GM21786 (cell line): ENCODE measurements around the gene OLFM2.
"Not testable (repeated sequence)": the region's sequence is repeated elsewhere in the genome, so short reads cannot be mapped to it uniquely, and the experiment has no call there.

Source experiments
- ATAC-seq: cut with Tn5 transposase; IDR thresholded peaks from one replicate; pipeline ENCODE4 v1.9.1; 2021; ENCODE audit not compliant: unreplicated experiment

OLFM2 gene

DNA sequence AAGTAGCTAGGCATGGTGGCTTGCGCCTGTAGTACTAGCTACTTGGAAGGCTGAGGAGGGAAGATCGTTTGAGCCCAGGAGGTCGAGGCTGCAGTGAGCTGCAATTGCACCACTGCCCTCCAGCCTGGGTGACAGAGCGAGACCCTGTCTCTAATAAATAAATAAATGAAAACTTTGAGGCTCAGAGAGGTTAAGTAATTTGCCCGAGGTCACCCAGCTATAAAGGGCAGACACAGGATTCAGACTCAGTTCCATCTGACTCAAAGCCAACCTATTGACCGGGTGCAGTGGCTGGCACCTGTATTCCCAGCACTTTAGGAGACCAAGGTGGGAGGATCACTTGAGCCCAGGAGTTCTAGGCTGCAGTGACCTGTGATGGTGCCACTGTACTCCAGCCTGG lies 7.4 kb upstream of the OLFM2 start:
- no peak for ATAC-seq

DNA sequence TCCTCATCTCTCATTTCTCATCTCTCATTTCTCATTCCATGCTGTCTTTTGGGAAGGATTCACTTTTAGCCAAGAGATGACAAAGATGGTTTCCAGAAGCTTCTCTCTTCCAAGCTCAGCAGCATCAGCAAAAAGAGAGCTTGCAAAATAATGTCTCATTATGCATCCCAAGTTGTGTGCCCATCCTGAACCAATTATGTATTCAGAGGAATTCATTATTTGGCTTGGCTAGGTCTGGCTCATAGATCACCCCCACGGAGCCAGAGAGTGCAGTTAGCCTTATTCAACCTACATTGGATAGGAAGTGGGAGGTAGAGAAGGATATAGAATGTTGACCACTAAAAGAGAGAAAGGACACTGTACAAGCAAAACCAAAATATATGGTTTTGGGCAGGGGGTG lies 5.4 kb upstream of the OLFM2 start:
- ATAC-seq, result no peak

DNA sequence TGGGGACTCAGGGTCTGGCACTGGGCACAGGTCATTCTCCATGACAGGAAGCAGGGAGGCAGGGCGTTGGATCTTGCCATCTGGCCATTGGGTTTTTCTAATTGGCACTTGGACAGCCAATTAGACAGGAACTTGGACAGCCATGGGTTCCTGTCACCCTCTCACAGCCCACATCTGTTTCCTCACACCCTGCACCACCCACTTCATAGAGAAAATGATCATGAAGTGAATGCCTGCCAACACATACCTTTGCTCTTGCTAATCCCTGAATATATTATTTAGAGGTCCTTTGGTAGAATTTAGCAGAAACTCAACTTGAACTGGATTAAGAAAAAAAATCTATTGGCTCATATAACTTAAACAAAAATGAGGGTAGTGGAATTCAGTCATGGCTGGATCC lies 4.9 kb upstream of the OLFM2 start:
- no peak for ATAC-seq

DNA sequence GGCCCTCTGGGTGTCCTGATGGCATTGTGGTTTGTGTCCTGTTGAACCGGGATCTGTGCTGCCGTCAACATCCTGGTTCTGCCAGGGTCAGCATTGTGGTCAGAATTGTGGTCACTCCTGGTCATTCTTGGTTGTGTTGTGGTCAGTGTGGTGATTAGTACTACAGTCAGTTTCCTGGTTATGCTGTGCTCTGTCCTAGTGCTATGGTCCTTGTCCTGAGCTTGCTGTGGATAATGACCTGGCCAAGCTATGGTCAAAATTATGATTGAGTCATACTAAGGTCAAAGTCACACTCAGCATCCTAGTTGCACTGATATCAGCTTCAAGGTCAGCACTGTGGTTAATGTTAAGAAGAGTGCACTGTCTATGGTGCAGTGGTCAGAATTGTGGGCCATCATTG lies 4.5 kb upstream of the OLFM2 start:
- ATAC-seq, result no peak

DNA sequence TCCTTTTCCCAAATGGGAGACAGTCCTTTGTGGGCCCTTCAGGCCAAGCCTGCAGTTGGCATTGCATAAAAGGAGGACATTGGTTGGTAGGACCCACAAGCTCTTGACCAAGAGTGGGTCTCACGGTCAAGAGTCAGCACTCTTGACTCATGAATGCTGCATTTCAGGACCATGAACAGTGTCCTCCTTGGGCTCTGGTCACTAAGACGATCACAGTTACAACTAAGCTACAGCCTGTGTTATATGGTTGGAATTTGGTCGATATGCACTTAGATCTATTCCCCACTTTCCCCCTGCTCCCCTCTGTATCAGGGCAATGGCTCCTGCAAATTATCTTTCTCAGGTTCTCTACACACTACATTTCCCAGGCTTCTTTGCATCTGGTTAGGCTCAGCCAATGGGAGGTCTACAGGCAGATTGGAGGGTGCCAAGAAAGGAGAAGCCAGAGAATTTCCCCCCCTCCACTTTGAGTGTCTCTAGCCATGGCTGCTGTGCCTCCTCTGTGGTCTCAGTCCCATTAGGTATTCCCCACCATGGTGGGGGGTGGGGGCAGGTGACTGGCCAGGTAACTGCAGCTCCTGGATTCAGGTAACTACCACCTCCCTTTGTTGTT lies 3.1 kb upstream of the OLFM2 start:
- ATAC-seq, result no peak

DNA sequence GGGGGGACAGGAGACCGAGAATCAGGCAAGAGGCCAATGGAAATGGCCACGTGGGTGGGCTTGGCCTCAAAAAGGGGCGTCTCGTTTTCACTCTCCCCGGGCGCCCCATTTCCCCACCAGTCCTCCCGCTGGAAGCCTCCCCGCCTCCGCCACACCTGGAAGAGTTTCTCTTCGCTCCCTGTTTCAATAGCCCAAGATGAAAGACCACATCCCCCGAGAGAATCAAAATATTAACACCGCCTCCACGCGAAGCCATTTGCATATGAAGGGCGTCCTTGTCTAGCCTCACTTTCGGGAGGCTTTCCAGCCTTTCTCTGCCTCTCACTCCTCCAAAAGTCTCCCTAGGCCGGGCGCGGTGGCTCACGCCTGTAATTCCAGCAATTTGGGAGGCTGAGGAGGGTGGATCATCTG lies 691 bp upstream of the OLFM2 start:
- ATAC-seq, result no peak

DNA sequence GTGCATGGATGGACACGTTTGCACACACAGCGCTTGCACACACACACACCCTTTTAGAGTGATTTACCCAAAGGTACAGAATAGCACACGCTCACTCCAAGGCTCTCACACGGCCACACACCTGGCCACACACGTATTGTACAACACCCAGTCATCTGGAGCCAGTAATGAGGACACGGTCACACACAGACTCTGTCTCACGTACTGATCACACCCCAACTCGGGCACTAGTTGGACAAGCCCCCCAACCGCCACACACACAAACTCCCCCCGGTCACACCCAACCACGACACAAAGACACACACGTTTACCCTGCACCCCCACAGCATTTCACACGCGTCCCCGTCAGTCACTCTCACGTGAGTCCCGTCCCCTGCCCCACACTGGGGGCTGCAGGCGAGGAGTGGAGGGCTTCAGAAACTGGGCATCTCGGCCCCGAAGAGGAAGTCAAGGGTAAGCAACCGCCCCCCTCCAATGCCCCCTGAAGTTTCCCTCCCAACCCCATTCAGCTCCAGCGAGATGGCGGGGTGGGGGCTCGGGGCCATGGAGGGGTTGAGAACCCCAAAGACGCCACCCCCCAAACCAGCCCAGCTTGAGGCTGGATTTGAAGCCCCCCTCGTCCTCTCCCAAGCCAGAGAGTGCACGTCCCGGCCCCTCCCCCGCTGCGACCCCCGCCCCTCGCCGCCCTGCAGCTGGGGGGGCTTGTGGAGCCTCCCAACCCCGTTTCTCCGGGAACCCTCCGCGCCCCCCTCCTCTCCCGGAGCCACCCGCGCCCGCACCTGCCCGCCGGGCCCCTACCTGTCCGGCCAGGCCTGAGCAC lies 599 bp downstream of the OLFM2 start:
- no peak for ATAC-seq

DNA sequence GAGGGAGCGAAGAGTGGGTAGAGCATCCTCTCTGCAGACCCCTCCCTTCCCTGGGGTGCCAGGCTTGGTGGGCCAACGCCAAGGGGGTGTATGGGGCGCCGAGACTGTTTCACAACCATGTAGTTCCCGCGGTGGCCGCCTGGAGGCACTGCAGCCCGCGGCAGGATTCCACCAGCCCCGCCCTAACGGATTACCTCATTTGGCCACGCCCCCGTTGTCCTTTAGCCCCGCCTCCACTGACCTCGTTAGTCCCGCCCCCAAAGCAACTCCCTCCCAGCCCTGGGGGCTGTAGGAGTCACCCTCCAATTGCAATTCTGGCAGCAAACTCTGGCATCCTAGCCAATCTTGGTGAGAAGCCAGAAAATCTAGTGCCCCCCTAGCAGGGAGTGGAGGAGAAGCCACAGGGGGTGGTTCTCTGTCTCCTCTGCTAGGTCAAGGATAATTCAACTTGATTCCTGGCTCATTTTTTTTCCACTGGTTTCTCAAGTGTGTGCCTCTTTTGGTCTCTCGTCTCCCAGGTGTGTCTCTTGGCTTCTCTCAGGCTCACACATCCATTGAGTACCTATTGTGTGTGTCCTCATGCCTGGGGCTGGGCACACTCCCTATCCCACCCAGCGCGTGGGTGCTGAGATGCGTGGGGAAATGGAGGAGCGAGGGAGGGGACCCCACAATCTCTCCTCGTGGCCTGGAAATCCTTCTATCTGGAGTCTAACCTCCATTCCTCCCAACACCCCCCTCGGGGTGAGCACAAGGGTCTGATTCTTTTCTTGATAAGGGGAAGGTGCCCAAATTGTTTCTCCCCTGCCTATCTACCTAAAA lies 2.0 kb downstream of the OLFM2 start:
- ATAC-seq, result no peak

DNA sequence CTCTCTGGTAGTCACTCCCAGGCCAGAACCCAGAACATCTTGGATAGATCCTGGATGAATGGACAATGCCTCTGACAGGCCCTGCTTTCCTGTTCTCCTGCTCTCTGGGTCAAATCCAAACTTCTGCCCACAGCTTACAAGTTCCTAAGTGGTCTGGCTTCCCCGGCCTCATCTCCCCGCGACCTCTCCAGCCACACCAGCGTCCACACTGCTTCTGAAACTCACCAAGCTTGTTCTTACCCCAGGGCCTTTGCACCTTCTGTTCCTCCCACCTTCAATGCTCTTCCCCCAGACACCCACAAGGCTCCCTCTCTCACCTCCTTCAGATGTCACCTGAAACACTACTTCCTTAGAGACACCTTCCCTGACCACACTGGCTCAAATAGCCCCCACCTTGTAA lies 3.5 kb downstream of the OLFM2 start:
- ATAC-seq, result no peak

DNA sequence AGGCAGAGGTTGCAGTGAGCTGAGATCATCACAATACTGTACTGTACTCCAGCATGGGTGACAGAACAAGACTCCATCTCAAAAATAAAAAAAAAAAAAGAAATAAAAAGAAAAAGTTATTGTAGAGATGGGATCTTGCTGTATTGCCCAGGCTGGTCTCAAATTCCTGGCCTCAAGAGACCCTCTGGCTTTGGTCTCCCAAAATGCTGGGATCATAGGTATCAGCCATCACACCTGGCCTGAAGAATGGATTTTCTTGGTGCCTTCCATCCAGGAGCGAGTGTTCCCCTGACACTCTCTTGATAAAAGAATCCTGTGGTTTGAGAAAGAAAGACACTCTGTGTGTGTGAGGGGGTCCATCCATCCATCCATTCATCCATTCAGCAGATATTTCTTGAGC lies 4.7 kb downstream of the OLFM2 start:
- no peak for ATAC-seq

DNA sequence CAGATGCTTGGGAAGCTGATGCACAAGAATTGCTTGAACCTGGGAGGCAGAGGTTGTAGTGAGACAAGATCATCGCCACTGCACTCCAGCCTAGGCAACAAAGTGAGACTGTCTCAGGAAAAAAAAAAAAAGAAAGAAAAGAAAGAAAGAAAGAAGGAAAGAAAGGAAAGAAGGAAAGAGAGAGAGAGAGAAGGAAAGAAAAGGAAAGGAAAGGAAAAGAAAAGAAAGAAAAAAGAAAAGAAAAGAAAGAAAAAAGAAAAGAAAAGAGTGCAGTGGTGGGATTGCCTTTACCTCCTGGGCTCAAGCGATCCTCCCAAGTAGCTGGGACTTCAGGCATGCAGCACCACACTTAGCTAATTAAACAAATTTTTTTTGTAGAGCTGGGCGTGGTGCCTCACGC lies 12.9 kb downstream of the OLFM2 start:
- ATAC-seq, result no peak

DNA sequence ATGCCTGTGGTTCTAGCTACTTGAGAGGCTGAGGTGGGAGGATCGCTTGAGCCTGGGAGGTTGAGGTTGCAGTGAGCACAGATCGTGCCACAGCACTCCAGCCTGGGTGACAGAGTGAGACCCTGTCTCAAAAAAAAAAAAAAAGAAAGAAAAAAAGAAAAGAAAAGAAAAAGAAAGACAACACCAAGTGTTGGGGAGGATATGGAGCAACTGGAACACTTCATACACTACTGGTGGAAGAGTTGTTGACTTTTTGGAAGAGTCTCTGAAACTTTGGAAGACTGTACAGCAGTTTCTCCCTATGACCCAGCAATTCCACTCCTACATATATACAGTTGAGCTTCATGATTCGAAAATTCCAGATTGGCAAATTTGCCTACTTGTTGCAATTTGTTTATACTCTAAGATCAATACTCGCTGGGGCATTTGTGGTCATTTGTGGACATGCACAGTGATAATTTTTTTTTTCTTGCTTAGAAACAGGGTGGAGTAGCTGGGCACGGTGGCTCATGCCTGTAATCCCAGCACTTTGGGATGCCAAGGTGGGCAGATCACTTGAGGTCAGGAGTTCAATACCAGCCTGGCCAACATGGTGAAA lies 13.4 kb downstream of the OLFM2 start:
- not testable (repeated sequence) for ATAC-seq

DNA sequence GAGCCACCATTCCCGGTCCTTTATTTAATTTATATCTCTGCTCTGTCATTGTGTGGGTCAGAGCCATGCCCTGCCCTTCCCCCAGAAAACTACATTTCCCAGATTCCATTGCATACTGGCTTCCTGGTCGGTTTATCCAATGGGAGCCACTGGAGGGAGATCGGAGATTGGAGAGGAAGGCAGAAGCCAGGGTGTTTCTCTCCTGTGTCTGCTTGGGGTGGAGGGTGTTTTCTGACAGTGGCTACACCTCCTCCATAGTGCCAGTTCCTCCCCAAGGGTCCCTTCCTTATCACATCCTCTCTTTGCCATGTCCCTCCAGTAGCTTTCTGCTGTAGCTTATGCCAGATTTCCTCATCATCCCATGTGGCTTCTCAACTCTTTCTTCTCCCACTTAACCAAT lies 19.0 kb downstream of the OLFM2 start:
- no peak for ATAC-seq

DNA sequence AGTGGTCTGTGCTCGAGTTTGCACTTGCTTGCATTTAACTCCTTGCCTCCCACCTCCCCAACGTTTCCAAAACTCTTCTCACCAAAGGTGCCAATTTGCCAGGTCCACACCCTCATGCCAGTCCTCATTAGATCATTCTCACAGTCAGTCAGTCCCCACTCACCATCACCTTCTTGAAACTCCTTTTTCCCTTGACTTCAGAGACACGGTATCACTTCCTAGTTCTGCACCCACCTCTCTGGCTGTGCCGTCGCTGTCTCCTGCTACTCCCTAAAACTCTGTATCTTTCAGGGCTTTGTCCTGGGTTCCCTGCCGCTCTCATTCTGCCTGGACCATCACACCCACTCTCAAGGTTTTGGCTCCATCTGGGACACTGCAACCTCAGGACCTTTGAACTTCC lies 19.6 kb downstream of the OLFM2 start:
- no peak for ATAC-seq

DNA sequence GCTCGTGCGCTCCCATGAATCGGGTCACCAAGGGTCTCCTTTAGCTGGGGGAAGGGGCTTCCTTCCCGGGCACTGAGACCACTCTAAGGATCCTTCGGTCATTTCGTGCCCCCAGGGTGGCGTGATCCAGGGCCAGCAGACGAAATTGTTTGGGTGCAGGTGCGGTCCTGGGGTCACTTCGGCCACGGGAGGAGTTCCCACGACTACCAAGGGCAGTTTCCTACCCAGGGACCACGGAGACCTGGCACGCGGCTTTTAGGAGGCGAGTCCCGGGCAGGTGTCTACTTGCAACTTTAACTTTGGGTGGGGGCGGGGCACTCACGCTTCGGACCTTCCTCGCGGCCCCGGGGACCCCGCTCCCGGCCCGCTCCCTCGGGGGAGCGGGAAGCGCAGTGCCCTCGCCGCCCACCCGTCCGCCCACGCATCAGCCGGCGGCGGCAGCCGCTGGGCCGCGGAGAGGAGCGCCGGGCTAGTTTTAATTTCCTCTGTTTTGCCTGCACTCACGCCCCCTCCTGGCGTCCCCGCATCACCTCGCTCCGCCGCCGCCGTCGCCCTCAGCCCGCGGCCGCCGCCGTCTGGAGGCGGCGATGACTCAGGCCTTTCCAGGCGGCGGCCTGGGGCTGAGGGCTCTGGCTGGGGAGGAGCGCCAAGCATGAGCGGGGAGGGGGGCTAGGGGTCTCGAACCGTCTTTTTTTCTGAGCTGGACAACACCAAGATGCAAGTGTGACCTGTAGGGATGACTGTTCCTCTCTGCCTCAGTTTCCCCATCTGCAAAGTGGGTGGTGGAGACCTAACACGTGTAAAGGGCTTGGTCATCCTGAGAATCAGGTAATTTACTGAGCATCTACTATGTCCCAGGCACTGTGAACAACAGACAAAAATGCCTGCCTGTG lies 21.8 kb downstream of the OLFM2 start:
- no peak for ATAC-seq

DNA sequence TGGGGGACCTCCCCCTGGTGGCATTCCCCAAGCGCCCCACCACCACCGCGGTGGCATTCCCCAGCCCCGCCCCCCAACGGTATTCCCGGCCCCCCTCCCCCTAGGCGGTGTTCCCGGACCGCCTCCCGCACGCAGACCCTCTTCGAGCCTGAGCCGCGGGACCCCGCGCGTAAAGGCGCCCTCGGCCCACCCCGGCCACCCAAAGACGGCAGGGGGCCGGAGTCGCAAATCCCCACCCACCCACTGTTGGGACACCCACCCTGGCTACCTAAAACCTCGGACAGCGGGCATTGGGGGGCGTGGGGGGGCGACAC lies 22.4 kb downstream of the OLFM2 start:
- ATAC-seq, result no peak

DNA sequence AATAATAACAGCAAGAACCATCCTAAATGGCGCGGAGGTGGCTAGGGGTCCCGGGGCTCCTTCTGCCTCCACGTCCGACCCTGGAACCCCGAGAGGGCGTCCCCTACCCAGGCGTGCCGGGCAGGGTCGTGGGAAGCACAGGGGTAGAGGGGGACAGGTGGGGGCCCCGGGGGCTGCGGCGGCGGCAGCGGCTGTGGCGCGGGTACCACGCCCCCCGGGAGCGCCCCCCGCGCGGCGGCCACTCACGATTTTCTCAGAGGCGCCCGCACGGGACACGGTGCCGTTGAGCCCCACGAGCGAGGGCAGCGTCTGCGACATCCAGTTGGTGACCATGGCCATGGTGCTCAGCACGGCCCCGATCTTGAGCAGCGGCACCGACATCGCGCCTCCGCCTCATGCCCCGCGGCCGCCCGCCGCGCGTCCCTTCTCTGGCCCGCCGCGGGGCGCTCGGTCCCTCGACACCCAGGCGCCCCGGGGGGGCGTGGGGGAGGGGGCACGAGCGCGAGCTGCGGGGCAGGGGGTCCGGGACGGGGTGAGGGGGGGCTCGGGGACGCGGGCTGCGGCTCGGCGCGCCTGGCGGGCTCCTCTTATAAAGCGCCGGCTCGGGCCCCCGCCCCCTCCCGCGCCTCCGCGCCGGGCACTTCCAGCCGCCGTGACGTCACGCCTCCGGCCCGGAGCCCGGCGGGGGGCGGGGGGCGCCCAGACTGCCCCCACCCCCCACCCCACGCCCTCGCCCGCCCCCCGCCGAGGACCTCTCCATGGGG lies 22.9 kb downstream of the OLFM2 start:
- ATAC-seq, result no peak

DNA sequence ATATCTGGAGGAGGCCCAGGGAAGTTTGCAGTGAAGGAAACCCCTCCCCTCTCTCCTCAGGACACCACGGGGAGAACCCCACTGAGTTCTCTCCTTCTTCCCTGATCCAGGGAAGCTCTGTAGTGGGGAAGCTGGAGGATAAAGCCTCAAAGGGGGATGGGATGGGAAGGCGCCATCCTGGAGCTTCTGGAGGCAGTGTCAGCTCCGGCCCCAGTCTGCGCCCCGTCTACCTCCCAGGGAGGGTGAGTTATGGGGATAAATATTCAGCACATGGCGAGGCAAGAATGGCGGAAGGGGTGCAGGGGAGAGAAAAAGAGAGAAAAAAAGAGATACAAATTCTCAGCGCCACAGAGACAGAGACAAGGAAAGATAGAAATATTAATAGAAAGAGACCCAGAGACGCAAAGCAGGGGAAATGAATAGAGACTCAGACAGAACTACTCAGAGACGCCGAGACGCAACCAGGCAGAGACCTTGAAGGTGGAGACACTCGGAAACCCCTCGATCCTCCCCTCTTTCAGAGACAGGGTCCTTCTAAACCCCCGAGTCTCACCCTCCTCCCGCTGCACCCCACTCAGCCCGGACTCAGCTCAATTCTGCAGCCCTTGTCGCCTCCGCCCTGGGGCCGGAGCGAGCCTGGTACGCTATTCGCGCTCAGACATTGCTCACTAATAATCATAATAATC lies 23.6 kb downstream of the OLFM2 start:
- ATAC-seq, result no peak

DNA sequence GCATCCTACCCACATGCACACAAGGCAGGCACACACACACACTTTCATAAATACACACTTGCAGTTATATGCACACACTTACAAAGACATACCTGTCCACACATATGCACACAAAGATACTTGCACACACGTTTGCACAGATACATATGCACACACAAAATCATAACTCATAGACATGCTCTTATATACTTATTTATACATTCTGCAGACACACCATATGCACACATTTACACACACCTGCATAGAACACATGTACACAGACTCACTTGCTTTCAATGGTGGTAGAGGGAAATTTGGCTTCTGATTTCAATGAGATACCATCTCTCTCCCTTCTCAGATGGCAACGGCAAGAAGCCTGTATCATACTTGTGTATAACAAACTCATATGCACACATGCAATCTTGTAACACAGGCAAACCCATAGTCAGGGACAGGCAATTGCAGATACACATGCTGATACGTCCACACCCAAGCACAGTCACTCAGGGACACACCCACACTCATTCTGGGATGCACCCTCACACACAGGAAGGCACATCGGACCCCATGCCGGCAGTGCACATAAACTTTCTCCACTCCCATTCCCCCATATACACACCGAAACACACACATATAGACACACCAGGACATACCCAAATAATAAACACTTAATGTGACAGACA lies 24.7 kb downstream of the OLFM2 start:
- ATAC-seq, result no peak
